A549 treated with RU486 at 1 μM for 4 hours (cell line): ENCODE data around the gene REXO4. TPM values are rescaled to one million over a fixed set of nuclear protein-coding genes. Genes with fewer than 3 reads are reported as not detected.

Experiments
- total RNA-seq: library from RNA; stranded (reverse); fragments of 200-300 nt; extraction: Qiagen RNA extraction; gene quantifications from 5 replicates; pipeline ENCODE4 v1.2.3, GENCODE V29; 2022; ENCODE audit warnings: low read depth

The REXO4 gene
- total RNA-seq = 34.3 to 40.3 TPM (median 36.9 TPM) in 5 replicates

GRCh38 chr9:133417541-133418461, at the start of gene REXO4:
TSS of gene REXO4 (minus strand) at chr9:133418010. CDS start at chr9:133417844, 166 bp downstream.

GRCh38 chr9:133459476-133460404, 41.9 kb upstream of the REXO4 start, which contains the start of gene CACFD1:
TSS of gene CACFD1 (plus strand) at chr9:133459978. CDS start at chr9:133460067, 89 bp downstream.

GRCh38 chr9:133421615-133422542, 4.1 kb upstream of the REXO4 start, which contains the start of gene ADAMTS13:
TSS of gene ADAMTS13 (plus strand) at chr9:133422367. CDS start at chr9:133422444, 77 bp downstream.

DNA sequence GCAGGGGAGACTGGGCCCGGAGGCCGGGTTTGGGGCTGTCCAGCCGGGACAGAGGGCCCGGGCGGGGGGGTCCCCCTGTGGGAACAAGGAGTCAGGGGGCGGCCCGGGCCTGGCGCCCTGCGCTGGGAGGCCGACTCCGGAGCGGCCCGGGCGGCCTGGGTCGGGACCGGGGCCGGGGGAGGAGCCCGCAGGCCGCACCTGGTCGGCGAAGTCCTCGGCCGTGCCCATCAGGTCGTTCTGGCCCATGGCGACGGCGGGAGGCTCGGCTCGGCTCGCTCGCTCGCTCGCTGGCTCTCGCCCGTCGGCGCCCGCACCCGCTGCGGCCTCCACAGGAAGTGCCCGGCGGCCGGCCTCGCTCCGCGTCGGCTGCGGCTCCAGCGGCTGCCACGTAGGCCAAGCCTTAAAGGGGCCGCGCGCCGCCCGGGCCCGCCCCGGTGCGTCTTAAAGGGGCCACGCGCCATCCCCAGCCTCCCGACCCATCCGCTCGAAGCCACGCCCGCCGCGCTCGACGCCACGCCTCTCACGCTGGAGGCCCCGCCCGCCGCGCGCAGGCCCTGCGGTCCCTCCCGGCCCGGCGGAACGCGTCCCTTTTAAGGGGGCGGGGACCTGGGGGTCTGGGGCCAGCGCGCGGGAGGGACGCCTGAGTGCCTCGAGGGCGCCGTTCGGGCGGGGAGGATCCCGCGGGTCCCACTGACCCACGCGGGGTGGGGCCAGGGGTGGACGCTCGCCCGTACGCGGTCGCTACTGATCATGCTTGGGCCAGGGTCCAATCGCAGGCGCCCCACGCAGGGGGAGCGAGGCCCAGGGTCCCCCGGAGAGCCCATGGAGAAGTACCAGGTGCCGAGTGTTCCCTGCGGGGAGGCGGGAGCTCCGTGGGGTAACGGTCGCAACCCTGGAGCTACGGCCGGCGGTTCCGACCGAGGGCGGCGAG, 41.8 kb downstream of the REXO4 start, which contains the start of the genes STKLD1 and SURF4:
Gene STKLD1 (plus strand): TSS at position 643 of the 931 bp plus-strand sequence. CDS start 108 bp downstream, at position 751.
Gene SURF4 (minus strand): TSS at position 337 of the 931 bp plus-strand sequence. CDS start 91 bp downstream, at position 246.

GRCh38 chr9:133356391-133357091, 61.3 kb downstream of the REXO4 start, which contains the start of the genes SURF1 and SURF2:
TSS of gene SURF1 (minus strand) at chr9:133356487. CDS start at chr9:133356453, 34 bp downstream.
TSS of gene SURF2 (plus strand) at chr9:133356550. CDS start at chr9:133356593, 43 bp downstream.

Other genes starting within 250 kb of the REXO4 start
- not detected in 5 replicates for gene OBP2B, start 208.8 kb downstream of the REXO4 start, total RNA-seq
- not detected in 5 replicates for gene ABO, start 142.8 kb downstream of the REXO4 start, total RNA-seq
- gene SURF6, start 81.8 kb downstream of the REXO4 start, total RNA-seq = 19.9 to 33.2 TPM (median 29.0 TPM) in 5 replicates
- gene MED22, start 69.9 kb downstream of the REXO4 start, total RNA-seq = 21.7 to 33.3 TPM (median 28.9 TPM) in 5 replicates
- 3,299 to 3,689 TPM (median 3,392 TPM) in 5 replicates for gene RPL7A, start 69.8 kb downstream of the REXO4 start, total RNA-seq
- gene SURF1, start 61.5 kb downstream of the REXO4 start, total RNA-seq = 35.5 to 51.0 TPM (median 42.0 TPM) in 5 replicates
- gene SURF2, start 61.5 kb downstream of the REXO4 start, total RNA-seq = 36.9 to 58.0 TPM (median 48.7 TPM) in 5 replicates
- 177 to 208 TPM (median 200 TPM) in 5 replicates for gene SURF4, start 42.0 kb downstream of the REXO4 start, total RNA-seq
- gene STKLD1, start 41.6 kb downstream of the REXO4 start, total RNA-seq = 0.08 to 1.4 TPM (median 0.67 TPM) in 5 replicates
- 0.33 to 0.97 TPM (median 0.46 TPM) in 5 replicates for gene ADAMTS13, start 4.4 kb upstream of the REXO4 start, total RNA-seq
- 3.1 to 4.8 TPM (median 4.4 TPM) in 5 replicates for gene CACFD1, start 42.0 kb upstream of the REXO4 start, total RNA-seq
- 14.5 to 24.2 TPM (median 20.4 TPM) in 5 replicates for gene SLC2A6, start 61.1 kb upstream of the REXO4 start, total RNA-seq
- not detected in 5 replicates for gene MYMK, start 106.9 kb upstream of the REXO4 start, total RNA-seq
- not detected in 5 replicates for gene ADAMTSL2, start 116.7 kb upstream of the REXO4 start, total RNA-seq
- not detected in 5 replicates for gene FAM163B, start 191.4 kb upstream of the REXO4 start, total RNA-seq
- gene DBH, start 218.4 kb upstream of the REXO4 start, total RNA-seq = not detected in 5 replicates